Prostate gland (tissue), 2 donors: Measurements from ENCODE around the gene CPED1. TPM values are rescaled to one million over a fixed set of nuclear protein-coding genes. Genes with fewer than 3 reads are reported as not detected.

Experiments used
- DNase-seq: peaks from one replicate; pipeline ENCODE4 v3.0.0-alpha.2; 2019; ENCODE audit warnings: low spot score
- H3K27ac ChIP-seq, 2 donors: fragments of 200-600 bp; sonication (generic); 2 replicates each; pipeline ENCODE4 v1.5.1; 2017 to 2019
- H3K27me3 ChIP-seq: fragments of 200-600 bp; sonication (generic); replicated peaks from 2 replicates; pipeline ENCODE4 v1.5.1; 2019; ENCODE audit not compliant: insufficient read depth
- H3K36me3 ChIP-seq, 2 donors: fragments of 200-600 bp; sonication (generic); 1 replicate in 1 of 2; 2 replicates in 1 of 2; pipeline versions ENCODE4 v1.5.1 to v1.8.1; 2017 to 2019
- H3K4me1 ChIP-seq: fragments of 200-600 bp; sonication (generic); replicated peaks from 2 replicates; pipeline ENCODE4 v1.5.1; 2019
- H3K4me3 ChIP-seq, 2 donors: fragments of 200-600 bp; sonication (generic); 2 replicates each; pipeline ENCODE4 v1.5.1; 2017 to 2019
- H3K9me3 ChIP-seq: fragments of 200-600 bp; sonication (generic); 2 replicates; pipeline ENCODE4 v1.5.1; 2017
- CTCF ChIP-seq, 4 experiments: fragments of 200-600 bp in 2 of 4; fragments of 450-650 bp in 2 of 4; sonication (generic) in 2 of 4; IDR thresholded peaks; 1 replicate in 3 of 4; 2 replicates in 1 of 4; pipeline ENCODE4 v1.5.1; 2016 to 2019; ENCODE audit warnings: antibody characterized with exemption in 4 of 4, mild to moderate bottlenecking in 2 of 4, moderate library complexity in 2 of 4
- POLR2A ChIP-seq: fragments of 450-650 bp; IDR thresholded peaks from one replicate; pipeline ENCODE4 v1.6.1; 2016; ENCODE audit warnings: antibody characterized with exemption, mild to moderate bottlenecking
- POLR2AphosphoS5 ChIP-seq: sonication (generic); formaldehyde crosslinking; IDR thresholded peaks from one replicate; pipeline ENCODE4 v1.6.1; 2017; ENCODE audit warnings: antibody characterized with exemption
- WGBS: methylation state at CpG from one replicate; pipeline ENCODE4 v1.1.5; 2018; 5-methylcytosine and 5-hydroxymethylcytosine counted together
- intact Hi-C: fragments of 100-400 bp; cut with DNase I; formaldehyde crosslinking; loops from one replicate; pipeline ENCODE4 v1.14.2; 2022
- total RNA-seq, 2 donors: library from RNA; depleted of rRNA; stranded (reverse); fragments of >200 nt; gene quantifications; one replicate each; pipeline ENCODE4 v1.1.0, GENCODE V29; 2016

CPED1 gene
- total RNA-seq, 2 donors from 2014 or later: 10.7 to 23.3 TPM

GRCh38 chr7:121327671-121328070 lies 339.2 kb downstream of the CPED1 start:
- no peak overlapping the region for H3K4me3 ChIP-seq
- H3K27me3 ChIP-seq: peaks cover 16% of the 10 kb centered on the region
- intact Hi-C loops: no loop called here
- no peak for TF ChIP-seq CTCF (IDR thresholded peaks at IDR 0.05)
- TF ChIP-seq POLR2A: no peak
- TF ChIP-seq POLR2AphosphoS5: no peak
- H3K9me3 ChIP-seq: no peaks in the 10 kb centered on the region
- WGBS: 87% methylated on average over 5 of the region's 5 CpGs
- no peaks in the 10 kb centered on the region for H3K4me1 ChIP-seq
- H3K36me3 ChIP-seq: no peaks in the 10 kb centered on the region
- no peak overlapping the region for H3K27ac ChIP-seq
- DNase-seq: no peak

- intact Hi-C loops: no loop called here
- Histone ChIP-seq H3K36me3 (no peaks in the 10 kb centered on the region), H3K27me3 (peaks cover 16% of the 10 kb centered on the region), H3K4me3 (peak within 1 kb of the TSS; percentile 10 to 16), H3K4me1 (no peaks in the 10 kb centered on the region), H3K27ac (no peak within 1 kb of the TSS), H3K9me3 (no peaks in the 10 kb centered on the region)
- WGBS: 15% methylated on average over 24 of the region's 27 CpGs
- no peak for DNase-seq
- no peak for TF ChIP-seq POLR2AphosphoS5
- TF ChIP-seq POLR2A: no peak
- TF ChIP-seq CTCF (IDR thresholded peaks at IDR 0.05): no peak
Observed at GRCh38 chr7:121328508-121329190, 340.1 kb downstream of the CPED1 start, which contains the start of gene WNT16. Gene WNT16, plus strand, starts transcription at chr7:121329000. Its CDS starts 293 bp downstream, at chr7:121329293.

- Histone ChIP-seq H3K4me3 (peak overlapping the region; percentile 10 to 16), H3K27ac (no peak overlapping the region), H3K4me1 (no peaks in the 10 kb centered on the region), H3K27me3 (peaks cover 13% of the 10 kb centered on the region), H3K9me3 (no peaks in the 10 kb centered on the region), H3K36me3 (no peaks in the 10 kb centered on the region)
- intact Hi-C loops: no loop called here
- WGBS: 3% methylated on average over 44 of the region's 47 CpGs
- no peak for DNase-seq
- TF ChIP-seq POLR2AphosphoS5 (no peak), CTCF (IDR thresholded peaks at IDR 0.05) (no peak), POLR2A (no peak)
Observed at GRCh38 chr7:121329191-121330052, 340.9 kb downstream of the CPED1 start.

GRCh38 chr7:121330053-121330833 lies 341.7 kb downstream of the CPED1 start:
- no peak for DNase-seq
- H3K36me3 ChIP-seq: no peaks in the 10 kb centered on the region
- no peaks in the 10 kb centered on the region for H3K9me3 ChIP-seq
- H3K4me3 ChIP-seq: peak overlapping the region; percentile 10 to 16
- 4% methylated on average over 52 of the region's 52 CpGs for WGBS
- intact Hi-C loops: no loop called here
- TF ChIP-seq POLR2AphosphoS5 (no peak), POLR2A (no peak), CTCF (IDR thresholded peaks at IDR 0.05) (no peak)
- H3K27ac ChIP-seq: no peak overlapping the region
- H3K4me1 ChIP-seq: no peaks in the 10 kb centered on the region
- H3K27me3 ChIP-seq: peaks cover 11% of the 10 kb centered on the region
